HL-60 (cell line): ENCODE measurements around the gene ZNF555.

Experiments used
- POLR2AphosphoS5 ChIP-seq: IDR thresholded peaks from 2 replicates; pipeline ENCODE4 v1.6.1; 2012; ENCODE audit warnings: low read depth
- SPI1 ChIP-seq: IDR thresholded peaks from 2 replicates; pipeline ENCODE4 v1.6.1; 2012; ENCODE audit warnings: low read depth, mild to moderate bottlenecking, borderline replicate concordance
- TF ChIP-seq, protein P1 (sequence below): IDR thresholded peaks from one replicate; pipeline ENCODE4 v1.5.1; 2011; ENCODE audit warnings: low read length, control low read depth, inconsistent platforms; ENCODE audit not compliant: insufficient read depth
- TF ChIP-seq, protein P2 (sequence below): IDR thresholded peaks from 2 replicates; pipeline ENCODE4 v1.6.1; 2012; ENCODE audit warnings: low read depth; ENCODE audit not compliant: insufficient replicate concordance

DNA sequence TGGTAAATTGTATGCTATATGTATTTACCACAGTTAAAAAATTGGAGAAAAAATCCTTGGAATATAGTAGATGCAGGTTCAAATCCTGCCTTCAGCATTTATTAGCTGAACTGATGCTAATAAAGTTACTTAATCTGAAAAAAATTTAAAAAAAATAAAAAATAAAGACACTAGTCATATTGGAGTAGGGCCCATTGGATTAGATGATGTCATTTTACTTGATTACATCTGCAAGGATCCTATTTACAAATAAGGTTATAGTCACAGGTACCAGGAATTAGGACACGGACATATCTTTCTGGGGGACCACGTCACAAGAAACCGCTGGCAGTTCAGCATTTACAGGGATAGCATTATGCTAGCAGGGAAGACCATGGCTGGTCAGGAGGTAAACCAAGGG, 6.2 kb downstream of the ZNF555 start:
- TF ChIP-seq, protein P1, sequence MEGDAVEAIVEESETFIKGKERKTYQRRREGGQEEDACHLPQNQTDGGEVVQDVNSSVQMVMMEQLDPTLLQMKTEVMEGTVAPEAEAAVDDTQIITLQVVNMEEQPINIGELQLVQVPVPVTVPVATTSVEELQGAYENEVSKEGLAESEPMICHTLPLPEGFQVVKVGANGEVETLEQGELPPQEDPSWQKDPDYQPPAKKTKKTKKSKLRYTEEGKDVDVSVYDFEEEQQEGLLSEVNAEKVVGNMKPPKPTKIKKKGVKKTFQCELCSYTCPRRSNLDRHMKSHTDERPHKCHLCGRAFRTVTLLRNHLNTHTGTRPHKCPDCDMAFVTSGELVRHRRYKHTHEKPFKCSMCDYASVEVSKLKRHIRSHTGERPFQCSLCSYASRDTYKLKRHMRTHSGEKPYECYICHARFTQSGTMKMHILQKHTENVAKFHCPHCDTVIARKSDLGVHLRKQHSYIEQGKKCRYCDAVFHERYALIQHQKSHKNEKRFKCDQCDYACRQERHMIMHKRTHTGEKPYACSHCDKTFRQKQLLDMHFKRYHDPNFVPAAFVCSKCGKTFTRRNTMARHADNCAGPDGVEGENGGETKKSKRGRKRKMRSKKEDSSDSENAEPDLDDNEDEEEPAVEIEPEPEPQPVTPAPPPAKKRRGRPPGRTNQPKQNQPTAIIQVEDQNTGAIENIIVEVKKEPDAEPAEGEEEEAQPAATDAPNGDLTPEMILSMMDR = no peak
- no peak for TF ChIP-seq POLR2AphosphoS5
- TF ChIP-seq, protein P2, sequence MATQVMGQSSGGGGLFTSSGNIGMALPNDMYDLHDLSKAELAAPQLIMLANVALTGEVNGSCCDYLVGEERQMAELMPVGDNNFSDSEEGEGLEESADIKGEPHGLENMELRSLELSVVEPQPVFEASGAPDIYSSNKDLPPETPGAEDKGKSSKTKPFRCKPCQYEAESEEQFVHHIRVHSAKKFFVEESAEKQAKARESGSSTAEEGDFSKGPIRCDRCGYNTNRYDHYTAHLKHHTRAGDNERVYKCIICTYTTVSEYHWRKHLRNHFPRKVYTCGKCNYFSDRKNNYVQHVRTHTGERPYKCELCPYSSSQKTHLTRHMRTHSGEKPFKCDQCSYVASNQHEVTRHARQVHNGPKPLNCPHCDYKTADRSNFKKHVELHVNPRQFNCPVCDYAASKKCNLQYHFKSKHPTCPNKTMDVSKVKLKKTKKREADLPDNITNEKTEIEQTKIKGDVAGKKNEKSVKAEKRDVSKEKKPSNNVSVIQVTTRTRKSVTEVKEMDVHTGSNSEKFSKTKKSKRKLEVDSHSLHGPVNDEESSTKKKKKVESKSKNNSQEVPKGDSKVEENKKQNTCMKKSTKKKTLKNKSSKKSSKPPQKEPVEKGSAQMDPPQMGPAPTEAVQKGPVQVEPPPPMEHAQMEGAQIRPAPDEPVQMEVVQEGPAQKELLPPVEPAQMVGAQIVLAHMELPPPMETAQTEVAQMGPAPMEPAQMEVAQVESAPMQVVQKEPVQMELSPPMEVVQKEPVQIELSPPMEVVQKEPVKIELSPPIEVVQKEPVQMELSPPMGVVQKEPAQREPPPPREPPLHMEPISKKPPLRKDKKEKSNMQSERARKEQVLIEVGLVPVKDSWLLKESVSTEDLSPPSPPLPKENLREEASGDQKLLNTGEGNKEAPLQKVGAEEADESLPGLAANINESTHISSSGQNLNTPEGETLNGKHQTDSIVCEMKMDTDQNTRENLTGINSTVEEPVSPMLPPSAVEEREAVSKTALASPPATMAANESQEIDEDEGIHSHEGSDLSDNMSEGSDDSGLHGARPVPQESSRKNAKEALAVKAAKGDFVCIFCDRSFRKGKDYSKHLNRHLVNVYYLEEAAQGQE = no peak
- no peak for TF ChIP-seq SPI1
